Mammary epithelial cell (primary cell): Measurements from ENCODE around the gene VKORC1L1.

ENCODE experiments used
- EZH2 ChIP-seq: IDR thresholded peaks from 2 replicates; pipeline ENCODE4 v1.6.1; 2012; ENCODE audit warnings: low read length, inconsistent platforms, borderline replicate concordance
- TF ChIP-seq, protein P1 (sequence below), 2 donors: IDR thresholded peaks in 1 of 2; conservative IDR thresholded peaks in 1 of 2; 2 replicates each; pipeline ENCODE4 v1.5.1; 2011 to 2012; ENCODE audit warnings: inconsistent platforms in 2 of 2, low read length in 2 of 2, mild to moderate bottlenecking in 2 of 2, control low read depth in 1 of 2, low read depth in 1 of 2; ENCODE audit not compliant: insufficient read depth in 1 of 2; ENCODE audit errors: extremely low read depth in 1 of 2

DNA sequence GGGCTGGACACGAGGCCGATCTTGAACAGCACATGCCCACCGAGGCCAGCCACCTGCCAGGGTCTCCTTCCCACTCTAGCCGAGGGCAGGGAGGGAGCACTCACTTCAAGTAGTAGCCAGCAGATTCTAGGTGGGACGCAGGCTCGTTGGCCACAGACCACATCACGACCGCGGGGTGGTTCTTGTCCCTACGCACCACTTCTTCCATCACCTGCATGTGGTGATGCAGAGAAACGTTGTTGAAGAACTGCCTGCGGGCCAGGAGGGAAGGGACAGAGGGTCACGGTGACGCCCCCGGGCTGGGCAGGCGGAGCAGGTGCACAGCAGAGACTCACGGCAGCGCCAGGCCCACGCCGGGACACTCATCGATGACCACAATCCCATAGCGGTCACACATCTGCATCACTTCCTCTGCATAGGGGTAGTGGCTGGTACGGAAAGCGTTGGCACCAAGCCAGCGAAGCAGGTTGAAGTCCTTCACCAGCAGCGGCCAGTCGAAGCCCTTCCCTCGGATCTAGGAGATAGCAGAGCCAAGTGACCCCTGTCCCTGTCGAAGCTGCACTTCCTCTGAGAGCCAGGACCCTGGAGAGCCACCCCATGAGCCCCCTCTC is 101.4 kb downstream of the VKORC1L1 start:
- TF ChIP-seq, protein P1, sequence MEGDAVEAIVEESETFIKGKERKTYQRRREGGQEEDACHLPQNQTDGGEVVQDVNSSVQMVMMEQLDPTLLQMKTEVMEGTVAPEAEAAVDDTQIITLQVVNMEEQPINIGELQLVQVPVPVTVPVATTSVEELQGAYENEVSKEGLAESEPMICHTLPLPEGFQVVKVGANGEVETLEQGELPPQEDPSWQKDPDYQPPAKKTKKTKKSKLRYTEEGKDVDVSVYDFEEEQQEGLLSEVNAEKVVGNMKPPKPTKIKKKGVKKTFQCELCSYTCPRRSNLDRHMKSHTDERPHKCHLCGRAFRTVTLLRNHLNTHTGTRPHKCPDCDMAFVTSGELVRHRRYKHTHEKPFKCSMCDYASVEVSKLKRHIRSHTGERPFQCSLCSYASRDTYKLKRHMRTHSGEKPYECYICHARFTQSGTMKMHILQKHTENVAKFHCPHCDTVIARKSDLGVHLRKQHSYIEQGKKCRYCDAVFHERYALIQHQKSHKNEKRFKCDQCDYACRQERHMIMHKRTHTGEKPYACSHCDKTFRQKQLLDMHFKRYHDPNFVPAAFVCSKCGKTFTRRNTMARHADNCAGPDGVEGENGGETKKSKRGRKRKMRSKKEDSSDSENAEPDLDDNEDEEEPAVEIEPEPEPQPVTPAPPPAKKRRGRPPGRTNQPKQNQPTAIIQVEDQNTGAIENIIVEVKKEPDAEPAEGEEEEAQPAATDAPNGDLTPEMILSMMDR (conservative IDR thresholded peaks at IDR 0.05 in 1 of 2, IDR thresholded peaks at IDR 0.05 in 1 of 2; ENCODE audit: extremely low read depth in 1 of 2, insufficient read depth in 1 of 2, low read depth in 1 of 2, low read length in 2 of 2): no peak
- TF ChIP-seq EZH2: no peak
